ENCODE data around the gene PLK2. TPM values are rescaled to one million over a fixed set of nuclear protein-coding genes. Genes with fewer than 3 reads are reported as not detected.

Gene PLK2
- total RNA-seq, 1 experiment from 2014 or later, result 258 TPM

- peaks cover 19% of the 10 kb centered on the region for H3K27me3 ChIP-seq (ENCODE audit: control insufficient read depth, insufficient read depth, low read length)
- intact Hi-C loops (cut with micrococcal nuclease; ENCODE audit: unreplicated experiment) (no loop called here), in situ Hi-C loops (cut with HindIII; ENCODE audit: low pct_unique_long_range_greater_than_20kb, low sequenced_read_pairs) (no loop called here)
- no peak for DNase-seq (ENCODE audit: low read depth, low spot score)
- CTCF ChIA-PET, result no interaction called here
- H3K4me1 ChIP-seq (ENCODE audit: control insufficient read depth, insufficient read depth, low read length), result no peaks in the 10 kb centered on the region
- TF ChIP-seq POLR2AphosphoS5 (IDR thresholded peaks at IDR 0.05; ENCODE audit: low read depth, low read length), result no peak
- no peak for TF ChIP-seq CTCF (IDR thresholded peaks at IDR 0.05)
- TF ChIP-seq SIN3A (IDR thresholded peaks at IDR 0.05; ENCODE audit: borderline replicate concordance, insufficient read depth, low read depth, low read length), result no peak
- TF ChIP-seq REST (IDR thresholded peaks at IDR 0.05; ENCODE audit: insufficient read depth in 1 of 2, low read depth in 2 of 2, low read length in 1 of 2), result no peak
- TF ChIP-seq TCF7L2 (IDR thresholded peaks at IDR 0.05; ENCODE audit: low read depth, low read length), result no peak
- no peak overlapping the region for H3K4me3 ChIP-seq (ENCODE audit: low read depth in 2 of 2, low read length in 2 of 2)
- H3K36me3 ChIP-seq (ENCODE audit: control insufficient read depth, insufficient read depth, low read length), result no peaks in the 10 kb centered on the region
- BruUV-seq (replicated peaks), result no TSS peak
- POLR2A ChIA-PET, result no interaction called here
- no peaks in the 10 kb centered on the region for H3K9me3 ChIP-seq (ENCODE audit: control insufficient read depth, insufficient read depth, low read depth, low read length)
- H3K27ac ChIP-seq (ENCODE audit: low read length), result no peak overlapping the region
- no peak for ATAC-seq
Measured at GRCh38 chr5:58504766-58505165, 44.9 kb upstream of the PLK2 start.

GRCh38 chr5:58503390-58504046 lies 43.6 kb upstream of the PLK2 start:
- POLR2A ChIA-PET, result no interaction called here
- ATAC-seq, result no peak
- BruUV-seq (replicated peaks), result no TSS peak
- no peak for DNase-seq (ENCODE audit: low read depth, low spot score)
- Histone ChIP-seq H3K9me3 (ENCODE audit: control insufficient read depth, insufficient read depth, low read depth, low read length) (no peaks in the 10 kb centered on the region), H3K4me3 (ENCODE audit: low read depth in 2 of 2, low read length in 2 of 2) (no peak overlapping the region), H3K27ac (ENCODE audit: low read length) (no peak overlapping the region), H3K4me1 (ENCODE audit: control insufficient read depth, insufficient read depth, low read length) (no peaks in the 10 kb centered on the region), H3K36me3 (ENCODE audit: control insufficient read depth, insufficient read depth, low read length) (no peaks in the 10 kb centered on the region), H3K27me3 (ENCODE audit: control insufficient read depth, insufficient read depth, low read length) (peaks cover 22% of the 10 kb centered on the region)
- no peak for TF ChIP-seq REST (IDR thresholded peaks at IDR 0.05; ENCODE audit: insufficient read depth in 1 of 2, low read depth in 2 of 2, low read length in 1 of 2)
- TF ChIP-seq SIN3A (IDR thresholded peaks at IDR 0.05; ENCODE audit: borderline replicate concordance, insufficient read depth, low read depth, low read length), result no peak
- no peak for TF ChIP-seq POLR2AphosphoS5 (IDR thresholded peaks at IDR 0.05; ENCODE audit: low read depth, low read length)
- TF ChIP-seq TCF7L2 (IDR thresholded peaks at IDR 0.05; ENCODE audit: low read depth, low read length), result no peak
- no peak for TF ChIP-seq CTCF (IDR thresholded peaks at IDR 0.05)
- intact Hi-C loops (cut with micrococcal nuclease; ENCODE audit: unreplicated experiment), result no loop called here
- in situ Hi-C loops (cut with HindIII; ENCODE audit: low pct_unique_long_range_greater_than_20kb, low sequenced_read_pairs), result no loop called here
- CTCF ChIA-PET, result no interaction called here

Measured in Panc1 (cell line).